Hepatocyte (in vitro differentiated cells): Measurements from ENCODE around the gene PTPRH.

Experiments
- CTCF ChIP-seq: fragments of 200-600 bp; sonication (generic); IDR thresholded peaks from 2 replicates; pipeline ENCODE4 v1.5.1; 2016; ENCODE audit warnings: antibody characterized with exemption, mild to moderate bottlenecking; ENCODE audit not compliant: poor library complexity
- EZH2 ChIP-seq: fragments of 200-600 bp; sonication (generic); IDR thresholded peaks from 2 replicates; pipeline ENCODE4 v1.6.1; 2016; ENCODE audit warnings: antibody characterized with exemption, mild to moderate bottlenecking, borderline replicate concordance

- TF ChIP-seq EZH2 (no peak), CTCF (no peak)
These were observed 2.4 kb downstream of the PTPRH start for GRCh38 chr19:55206664-55207500.
